HL-60 (cell line): ENCODE results near the gene CD209.

Experiments
- GABPA ChIP-seq: IDR thresholded peaks from 2 replicates; pipeline ENCODE4 v1.6.1; 2012; ENCODE audit warnings: low read depth
- POLR2AphosphoS5 ChIP-seq: IDR thresholded peaks from 2 replicates; pipeline ENCODE4 v1.6.1; 2012; ENCODE audit warnings: low read depth
- SPI1 ChIP-seq: IDR thresholded peaks from 2 replicates; pipeline ENCODE4 v1.6.1; 2012; ENCODE audit warnings: low read depth, mild to moderate bottlenecking, borderline replicate concordance
- TF ChIP-seq, protein P1 (sequence below): IDR thresholded peaks from one replicate; pipeline ENCODE4 v1.5.1; 2011; ENCODE audit warnings: low read length, control low read depth, inconsistent platforms; ENCODE audit not compliant: insufficient read depth
- TF ChIP-seq, protein P2 (sequence below): IDR thresholded peaks from 2 replicates; pipeline ENCODE4 v1.6.1; 2012; ENCODE audit warnings: low read depth; ENCODE audit not compliant: insufficient replicate concordance

DNA sequence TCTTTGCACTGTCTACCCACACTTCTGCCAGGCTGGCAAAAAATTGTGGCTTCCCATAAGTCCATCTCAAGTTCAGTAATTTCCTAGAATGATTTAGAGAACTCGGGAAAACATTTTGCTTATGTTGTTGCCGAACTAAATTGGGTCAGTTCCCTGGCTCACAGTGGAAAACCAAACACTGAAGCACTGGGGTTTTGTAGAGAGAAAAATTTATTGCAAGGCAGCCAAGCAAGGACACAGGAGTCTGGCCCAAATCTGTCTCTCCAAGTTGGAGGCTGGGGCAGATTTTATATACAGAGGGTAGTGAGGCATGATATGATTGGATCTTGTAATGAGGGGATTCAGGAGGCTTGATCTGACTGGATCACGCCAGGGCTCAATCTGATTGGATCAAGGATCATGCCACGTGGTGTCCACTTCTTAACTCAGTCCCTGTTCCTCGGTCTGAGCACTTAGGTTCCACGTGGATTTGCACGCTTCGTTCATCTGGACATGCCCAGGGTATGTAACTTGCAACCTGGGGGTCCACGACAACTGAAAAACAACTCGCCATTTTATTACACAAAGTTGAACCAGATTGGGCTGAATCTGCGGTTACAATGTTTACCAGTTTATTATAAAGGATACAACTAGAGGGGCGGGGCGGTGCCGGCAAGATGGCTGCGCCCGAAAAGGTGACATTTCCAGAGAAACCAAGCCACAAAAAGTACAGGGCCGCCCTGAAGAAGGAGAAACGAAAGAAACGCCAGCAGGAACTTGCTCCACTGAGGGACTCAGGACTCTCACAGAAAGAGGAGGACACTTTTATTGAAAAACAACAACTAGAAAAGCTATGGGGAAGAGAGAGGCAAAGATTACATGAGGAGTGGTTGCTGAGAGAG lies 7.3 kb downstream of the CD209 start:
- TF ChIP-seq, protein P1, sequence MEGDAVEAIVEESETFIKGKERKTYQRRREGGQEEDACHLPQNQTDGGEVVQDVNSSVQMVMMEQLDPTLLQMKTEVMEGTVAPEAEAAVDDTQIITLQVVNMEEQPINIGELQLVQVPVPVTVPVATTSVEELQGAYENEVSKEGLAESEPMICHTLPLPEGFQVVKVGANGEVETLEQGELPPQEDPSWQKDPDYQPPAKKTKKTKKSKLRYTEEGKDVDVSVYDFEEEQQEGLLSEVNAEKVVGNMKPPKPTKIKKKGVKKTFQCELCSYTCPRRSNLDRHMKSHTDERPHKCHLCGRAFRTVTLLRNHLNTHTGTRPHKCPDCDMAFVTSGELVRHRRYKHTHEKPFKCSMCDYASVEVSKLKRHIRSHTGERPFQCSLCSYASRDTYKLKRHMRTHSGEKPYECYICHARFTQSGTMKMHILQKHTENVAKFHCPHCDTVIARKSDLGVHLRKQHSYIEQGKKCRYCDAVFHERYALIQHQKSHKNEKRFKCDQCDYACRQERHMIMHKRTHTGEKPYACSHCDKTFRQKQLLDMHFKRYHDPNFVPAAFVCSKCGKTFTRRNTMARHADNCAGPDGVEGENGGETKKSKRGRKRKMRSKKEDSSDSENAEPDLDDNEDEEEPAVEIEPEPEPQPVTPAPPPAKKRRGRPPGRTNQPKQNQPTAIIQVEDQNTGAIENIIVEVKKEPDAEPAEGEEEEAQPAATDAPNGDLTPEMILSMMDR: no peak
- TF ChIP-seq POLR2AphosphoS5 (no peak), GABPA (no peak), SPI1 (no peak)
- TF ChIP-seq, protein P2, sequence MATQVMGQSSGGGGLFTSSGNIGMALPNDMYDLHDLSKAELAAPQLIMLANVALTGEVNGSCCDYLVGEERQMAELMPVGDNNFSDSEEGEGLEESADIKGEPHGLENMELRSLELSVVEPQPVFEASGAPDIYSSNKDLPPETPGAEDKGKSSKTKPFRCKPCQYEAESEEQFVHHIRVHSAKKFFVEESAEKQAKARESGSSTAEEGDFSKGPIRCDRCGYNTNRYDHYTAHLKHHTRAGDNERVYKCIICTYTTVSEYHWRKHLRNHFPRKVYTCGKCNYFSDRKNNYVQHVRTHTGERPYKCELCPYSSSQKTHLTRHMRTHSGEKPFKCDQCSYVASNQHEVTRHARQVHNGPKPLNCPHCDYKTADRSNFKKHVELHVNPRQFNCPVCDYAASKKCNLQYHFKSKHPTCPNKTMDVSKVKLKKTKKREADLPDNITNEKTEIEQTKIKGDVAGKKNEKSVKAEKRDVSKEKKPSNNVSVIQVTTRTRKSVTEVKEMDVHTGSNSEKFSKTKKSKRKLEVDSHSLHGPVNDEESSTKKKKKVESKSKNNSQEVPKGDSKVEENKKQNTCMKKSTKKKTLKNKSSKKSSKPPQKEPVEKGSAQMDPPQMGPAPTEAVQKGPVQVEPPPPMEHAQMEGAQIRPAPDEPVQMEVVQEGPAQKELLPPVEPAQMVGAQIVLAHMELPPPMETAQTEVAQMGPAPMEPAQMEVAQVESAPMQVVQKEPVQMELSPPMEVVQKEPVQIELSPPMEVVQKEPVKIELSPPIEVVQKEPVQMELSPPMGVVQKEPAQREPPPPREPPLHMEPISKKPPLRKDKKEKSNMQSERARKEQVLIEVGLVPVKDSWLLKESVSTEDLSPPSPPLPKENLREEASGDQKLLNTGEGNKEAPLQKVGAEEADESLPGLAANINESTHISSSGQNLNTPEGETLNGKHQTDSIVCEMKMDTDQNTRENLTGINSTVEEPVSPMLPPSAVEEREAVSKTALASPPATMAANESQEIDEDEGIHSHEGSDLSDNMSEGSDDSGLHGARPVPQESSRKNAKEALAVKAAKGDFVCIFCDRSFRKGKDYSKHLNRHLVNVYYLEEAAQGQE: no peak
